AG04450 (cell line): ENCODE results near the gene GOLGA6C. TPM values are rescaled to one million over a fixed set of nuclear protein-coding genes. Genes with fewer than 3 reads are reported as not detected.
"Not testable (repeated sequence)": the region's sequence is repeated elsewhere in the genome, so short reads cannot be mapped to it uniquely, and the experiment has no call there.

Source experiments
- CTCF ChIA-PET: fragments of 300-600, 350-600 bp; formaldehyde crosslinking; extraction: SDS; loops from one replicate; lab custom pipeline; 2022; ENCODE audit warnings: antibody characterized with exemption, inconsistent platforms; lab: Charles Lee
- POLR2A ChIA-PET: fragments of 350-600 bp; formaldehyde crosslinking; extraction: SDS; loops from one replicate; lab custom pipeline; 2021; ENCODE audit warnings: antibody characterized with exemption, inconsistent platforms; lab: Yijun Ruan, JAX
- DNase-seq: peaks from one replicate; pipeline ENCODE4 v3.0.0-alpha.2; 2011; ENCODE audit warnings: low read depth, low spot score
- H3K27ac ChIP-seq: one replicate; pipeline ENCODE4 v1.5.1; 2012; ENCODE audit warnings: low read depth, low read length, control low read depth
- H3K27me3 ChIP-seq: one replicate; pipeline ENCODE4 v1.6.0; 2012; ENCODE audit warnings: low read length; ENCODE audit not compliant: control insufficient read depth, insufficient read depth
- H3K4me3 ChIP-seq: 2 replicates; pipeline ENCODE4 v1.5.1; 2011; ENCODE audit warnings: mild to moderate bottlenecking, low read depth, low read length, control low read depth
- H3K9me3 ChIP-seq: 2 replicates; pipeline ENCODE4 v1.5.1; 2012; ENCODE audit warnings: low read length; ENCODE audit not compliant: control insufficient read depth, insufficient read depth
- CTCF ChIP-seq: IDR thresholded peaks from 2 replicates; pipeline ENCODE4 v1.5.1; 2011; ENCODE audit warnings: low read depth, low read length, control low read depth, inconsistent platforms
- polyA plus RNA-seq: library from polyadenylated mRNA; depleted of rRNA; stranded (reverse); fragments of >200 nt; gene quantifications from 2 replicates; pipeline ENCODE4 v1.2.3, GENCODE V29; 2011

The GOLGA6C gene
- polyA plus RNA-seq, 1 experiment, result not detected

GRCh38 chr15:75237316-75237982 lies 20.7 kb upstream of the GOLGA6C start:
- H3K9me3 ChIP-seq, result no peaks in the 10 kb centered on the region; the same call in 1 of the 2 replicates
- TF ChIP-seq CTCF, result no peak
- DNase-seq, result no peak
- CTCF ChIA-PET, result no interaction called here
- no peak overlapping the region for H3K4me3 ChIP-seq
- H3K27me3 ChIP-seq, result peaks cover 41% of the 10 kb centered on the region
- POLR2A ChIA-PET, result no interaction called here
- no peak overlapping the region for H3K27ac ChIP-seq

GRCh38 chr15:75238150-75238549 lies 20.0 kb upstream of the GOLGA6C start:
- no peaks in the 10 kb centered on the region; the same call in 1 of the 2 replicates for H3K9me3 ChIP-seq
- POLR2A ChIA-PET, result no interaction called here
- no peak overlapping the region for H3K4me3 ChIP-seq
- H3K27ac ChIP-seq, result no peak overlapping the region
- no peak for DNase-seq
- CTCF ChIA-PET, result no interaction called here
- peaks cover 37% of the 10 kb centered on the region for H3K27me3 ChIP-seq
- no peak for TF ChIP-seq CTCF

- H3K9me3 ChIP-seq, H3K27ac ChIP-seq, POLR2A ChIA-PET, DNase-seq, H3K4me3 ChIP-seq: not testable (repeated sequence)
- CTCF ChIA-PET, result interaction anchor here (0.7 kb wide), 1 partner anchor 1222 kb away, joined by 4 read pairs; no protein-coding TSS in a partner anchor
- peaks cover 28% of the 10 kb centered on the region for H3K27me3 ChIP-seq
Measured at GRCh38 chr15:75245741-75246140, 12.4 kb upstream of the GOLGA6C start.

- H3K4me3 ChIP-seq, DNase-seq, H3K9me3 ChIP-seq, H3K27ac ChIP-seq, CTCF ChIA-PET, POLR2A ChIA-PET: not testable (repeated sequence)
- H3K27me3 ChIP-seq, result peaks cover 41% of the 10 kb centered on the region
Measured at GRCh38 chr15:75248991-75249390, 9.1 kb upstream of the GOLGA6C start.

GRCh38 chr15:75249726-75250125 lies 8.4 kb upstream of the GOLGA6C start:
- POLR2A ChIA-PET, result no interaction called here
- CTCF ChIA-PET, result no interaction called here
- H3K27ac ChIP-seq, result no peak overlapping the region
- DNase-seq, result no peak
- no peaks in the 10 kb centered on the region for H3K9me3 ChIP-seq
- no peak overlapping the region for H3K4me3 ChIP-seq
- TF ChIP-seq CTCF, result no peak
- H3K27me3 ChIP-seq, result peaks cover 41% of the 10 kb centered on the region

GRCh38 chr15:75251343-75251742 lies 6.8 kb upstream of the GOLGA6C start:
- CTCF ChIA-PET, POLR2A ChIA-PET, H3K9me3 ChIP-seq, DNase-seq, H3K27ac ChIP-seq, H3K4me3 ChIP-seq: not testable (repeated sequence)
- H3K27me3 ChIP-seq, result peaks cover 36% of the 10 kb centered on the region

GRCh38 chr15:75252285-75252684 lies 5.8 kb upstream of the GOLGA6C start:
- H3K9me3 ChIP-seq, CTCF ChIA-PET, H3K27ac ChIP-seq, POLR2A ChIA-PET, DNase-seq, H3K4me3 ChIP-seq: not testable (repeated sequence)
- H3K27me3 ChIP-seq, result peaks cover 36% of the 10 kb centered on the region

GRCh38 chr15:75258620-75259343 lies 648 bp downstream of the GOLGA6C start:
- H3K4me3 ChIP-seq, CTCF ChIA-PET, H3K27me3 ChIP-seq, H3K9me3 ChIP-seq, DNase-seq, POLR2A ChIA-PET, H3K27ac ChIP-seq: not testable (repeated sequence)

- CTCF ChIA-PET, DNase-seq, H3K27me3 ChIP-seq, H3K9me3 ChIP-seq, POLR2A ChIA-PET, H3K27ac ChIP-seq, H3K4me3 ChIP-seq: not testable (repeated sequence)
Measured at GRCh38 chr15:75259873-75260272, 1.7 kb downstream of the GOLGA6C start.
